ENCODE data around the gene LAMC3.

LAMC3 gene

GRCh38 chr9:130979591-130980385 lies 29.2 kb upstream of the LAMC3 start:
- TF ChIP-seq CTCF (IDR thresholded peaks at IDR 0.05; ENCODE audit: borderline replicate concordance, insufficient read depth, low read depth, low read length), result no peak
- no peak overlapping the region for H3K4me3 ChIP-seq (ENCODE audit: low read depth, low read length)

- no peak overlapping the region for H3K4me3 ChIP-seq (ENCODE audit: low read depth, low read length)
- TF ChIP-seq CTCF (IDR thresholded peaks at IDR 0.05; ENCODE audit: borderline replicate concordance, insufficient read depth, low read depth, low read length), result no peak
These were observed 28.4 kb upstream of the LAMC3 start for GRCh38 chr9:130980526-130980925.

- TF ChIP-seq CTCF (IDR thresholded peaks at IDR 0.05; ENCODE audit: borderline replicate concordance, insufficient read depth, low read depth, low read length), result no peak
- H3K4me3 ChIP-seq (ENCODE audit: low read depth, low read length), result no peak overlapping the region
These were observed 27.8 kb upstream of the LAMC3 start for GRCh38 chr9:130981002-130981755.

- TF ChIP-seq CTCF (IDR thresholded peaks at IDR 0.05; ENCODE audit: borderline replicate concordance, insufficient read depth, low read depth, low read length), result no peak
- H3K4me3 ChIP-seq (ENCODE audit: low read depth, low read length), result no peak overlapping the region
These were observed 27.2 kb upstream of the LAMC3 start for GRCh38 chr9:130981756-130982137.

GRCh38 chr9:130982636-130983358 lies 26.2 kb upstream of the LAMC3 start:
- no peak for TF ChIP-seq CTCF (IDR thresholded peaks at IDR 0.05; ENCODE audit: borderline replicate concordance, insufficient read depth, low read depth, low read length)
- no peak overlapping the region for H3K4me3 ChIP-seq (ENCODE audit: low read depth, low read length)

GRCh38 chr9:130983359-130983670 lies 25.7 kb upstream of the LAMC3 start:
- no peak overlapping the region for H3K4me3 ChIP-seq (ENCODE audit: low read depth, low read length)
- TF ChIP-seq CTCF (IDR thresholded peaks at IDR 0.05; ENCODE audit: borderline replicate concordance, insufficient read depth, low read depth, low read length), result no peak
